Measurements from ENCODE around the gene DOCK3.
"Not testable (repeated sequence)": the region's sequence is repeated elsewhere in the genome, so short reads cannot be mapped to it uniquely, and the experiment has no call there.

Gene DOCK3

DNA sequence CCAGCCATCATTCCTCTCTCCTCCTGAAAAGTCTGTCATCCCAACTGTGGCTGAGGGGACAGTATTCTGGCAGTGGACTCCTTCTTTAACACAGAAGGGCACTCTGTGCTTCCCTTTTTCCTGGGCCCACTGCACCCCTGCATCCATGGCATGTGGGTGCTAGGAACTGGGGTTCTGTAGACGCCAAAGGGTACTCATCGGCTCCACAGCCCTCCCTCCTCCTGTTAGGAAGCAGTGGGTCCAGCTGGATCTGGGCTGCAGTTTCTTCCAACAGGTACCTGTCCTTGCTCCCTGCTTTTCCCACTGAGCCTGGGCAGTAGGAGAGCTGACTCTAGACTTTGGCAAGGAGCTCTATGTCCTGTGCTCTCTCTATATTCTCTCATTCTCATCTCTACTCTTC lies 704.0 kb downstream of the DOCK3 start:
- FAIRE-seq: no peak

- FAIRE-seq: no peak
Observed at GRCh38 chr3:51379301-51379700, 704.6 kb downstream of the DOCK3 start.

DNA sequence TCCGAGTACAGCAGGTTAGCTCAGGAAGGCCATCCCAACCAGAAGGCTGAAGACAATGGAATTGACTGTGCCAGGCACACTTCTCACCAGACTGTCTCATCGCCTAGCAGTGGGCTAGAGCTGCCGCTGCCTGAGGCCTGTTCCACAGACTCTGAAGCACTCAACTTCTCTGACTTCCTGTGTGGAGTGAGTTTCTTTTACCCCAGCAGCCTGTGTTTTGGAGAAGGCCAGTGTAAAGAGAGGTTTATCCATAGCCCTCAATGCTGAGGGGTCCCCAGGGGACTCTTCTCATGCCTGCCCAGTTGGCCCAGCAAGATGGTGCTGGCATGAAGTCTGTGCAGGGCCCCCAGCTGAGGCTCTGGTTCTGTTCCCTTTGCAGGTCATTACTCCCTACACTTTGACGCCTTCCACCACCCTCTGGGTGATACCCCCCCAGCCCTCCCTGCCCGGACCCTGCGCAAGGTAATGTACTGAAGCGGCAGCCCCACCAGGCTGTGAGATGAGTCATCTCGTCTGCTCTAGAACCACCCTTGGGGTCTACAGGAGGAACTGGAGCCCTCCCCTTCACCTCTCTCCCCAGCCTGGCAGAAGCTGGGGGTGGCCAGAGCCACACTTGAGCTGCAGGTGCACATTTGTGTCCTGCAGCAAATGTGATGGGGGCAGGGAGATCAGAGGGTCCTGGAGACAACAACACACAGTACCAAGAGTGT lies 705.2 kb downstream of the DOCK3 start:
- no peak for FAIRE-seq

- no peak for FAIRE-seq
Observed at GRCh38 chr3:51380601-51381332, 706.0 kb downstream of the DOCK3 start.

DNA sequence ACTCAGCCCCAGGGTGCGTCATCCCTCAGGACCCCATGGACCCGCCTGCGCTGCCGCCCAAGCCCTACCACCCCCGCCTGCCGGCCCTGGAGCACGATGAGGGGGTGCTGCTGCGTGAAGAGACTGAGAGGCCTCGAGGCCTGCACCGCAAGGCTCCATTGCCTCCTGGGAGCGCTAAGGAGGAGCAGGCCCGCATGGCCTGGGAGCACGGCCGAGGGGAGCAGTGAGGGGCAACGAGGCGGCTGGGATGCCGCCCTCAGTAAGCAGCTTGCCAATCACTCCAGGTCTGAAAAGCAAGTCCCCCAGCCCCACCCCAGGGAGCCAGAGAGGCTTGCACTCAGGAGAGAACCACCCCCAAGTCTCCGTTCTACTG lies 706.6 kb downstream of the DOCK3 start:
- FAIRE-seq: no peak

DNA sequence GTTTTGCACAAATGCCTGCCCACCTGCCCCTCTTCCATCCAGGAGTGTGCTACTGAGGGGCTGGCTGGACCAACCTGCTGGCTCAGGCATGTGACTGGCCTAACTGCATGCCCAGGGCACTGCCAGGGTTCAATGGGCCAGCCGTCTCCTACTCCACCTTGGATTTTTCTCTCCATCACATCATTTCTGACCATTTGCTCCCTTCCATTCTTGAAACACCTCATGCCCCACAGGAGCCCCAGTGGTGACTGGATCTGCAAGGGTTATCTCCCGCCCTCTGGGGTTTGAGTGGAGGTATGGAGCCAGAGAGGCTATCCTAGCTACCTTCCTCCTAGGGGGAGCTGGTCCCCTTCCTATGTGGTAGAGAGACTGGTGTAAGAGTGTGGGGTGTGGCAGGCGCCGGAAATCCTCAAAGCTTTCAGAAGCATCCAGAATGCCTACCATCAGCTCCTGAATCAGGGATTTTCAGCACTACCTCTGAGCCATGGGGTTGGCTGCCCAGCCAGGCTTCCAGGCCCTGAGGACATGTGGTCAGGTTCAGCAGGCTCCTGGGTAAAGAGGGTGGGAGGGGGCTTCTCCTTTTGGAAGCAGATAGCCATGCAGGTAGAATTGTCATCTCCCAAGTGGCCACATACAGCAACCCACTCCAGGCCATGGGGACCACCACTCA lies 707.5 kb downstream of the DOCK3 start:
- FAIRE-seq: no peak

DNA sequence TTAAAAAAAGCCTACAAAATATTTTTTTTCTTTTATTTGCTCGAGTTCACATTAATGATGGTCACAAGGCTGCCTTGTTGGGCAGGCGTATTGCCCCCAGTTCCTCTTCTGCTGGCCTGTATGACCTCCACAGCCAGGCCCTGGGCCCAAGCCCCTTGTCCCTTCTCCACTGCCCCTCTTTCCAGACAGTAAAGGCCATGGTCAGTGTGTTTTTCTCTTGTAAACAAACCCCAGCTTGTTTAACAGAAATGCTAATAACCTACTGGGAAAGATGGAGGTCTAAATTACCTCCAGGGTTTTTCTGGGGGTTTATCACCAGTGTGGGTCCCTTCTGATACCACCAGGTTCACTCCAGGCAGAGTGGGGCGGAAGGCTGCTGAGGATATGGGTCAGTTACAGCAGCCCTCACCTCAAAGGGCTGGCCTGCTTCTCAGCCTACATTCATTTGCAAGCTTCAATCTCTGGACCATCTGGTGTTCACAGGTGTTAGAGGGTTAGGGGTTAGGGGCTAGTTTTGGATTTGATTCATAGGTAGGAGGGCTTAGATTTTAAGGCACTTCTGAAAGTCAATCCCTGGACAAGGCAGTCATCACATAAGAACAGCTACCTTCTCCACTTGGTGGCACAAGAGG lies 708.3 kb downstream of the DOCK3 start:
- FAIRE-seq: no peak

- FAIRE-seq: no peak
Observed at GRCh38 chr3:51384055-51384725, 709.5 kb downstream of the DOCK3 start.

DNA sequence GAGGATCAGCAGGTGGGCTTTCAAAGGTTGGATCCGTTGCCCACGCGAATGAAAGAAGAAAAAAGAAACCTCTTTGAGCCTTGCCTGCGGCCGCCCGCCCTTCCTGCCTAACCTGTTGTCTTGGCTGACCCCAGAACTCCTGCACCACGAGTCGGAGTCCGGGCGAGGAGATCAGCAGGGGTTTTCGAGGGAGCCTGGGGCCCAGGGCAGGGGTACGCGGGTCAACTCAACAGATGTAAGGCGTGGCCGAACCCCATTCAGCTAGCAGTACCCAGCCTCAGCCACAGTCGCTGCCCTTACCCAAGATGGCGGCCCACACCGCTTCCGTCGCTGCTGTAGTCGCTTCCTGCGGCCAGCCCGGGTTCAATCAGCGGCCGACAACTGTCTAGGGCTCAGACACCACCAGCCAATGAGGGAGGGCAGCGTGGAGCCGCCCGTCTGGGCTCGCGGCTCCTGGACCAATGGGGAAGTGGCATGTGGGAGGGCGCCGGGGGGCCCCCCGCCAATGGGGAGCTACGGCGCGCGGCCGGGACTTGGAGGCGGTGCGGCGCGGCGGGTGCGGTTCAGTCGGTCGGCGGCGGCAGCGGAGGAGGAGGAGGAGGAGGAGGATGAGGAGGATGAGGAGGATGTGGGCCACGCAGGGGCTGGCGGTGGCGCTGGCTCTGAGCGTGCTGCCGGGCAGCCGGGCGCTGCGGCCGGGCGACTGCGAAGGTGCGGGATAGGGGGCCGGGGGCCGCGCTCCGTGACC lies 710.2 kb downstream of the DOCK3 start, which contains the start of gene MANF:
Gene MANF, plus strand, starts transcription at position 566 of the 748 bp plus-strand sequence. Its CDS starts 52 bp downstream, at position 618.
- peak; percentile 93 for FAIRE-seq

GRCh38 chr3:51385621-51386091 lies 710.9 kb downstream of the DOCK3 start:
- no peak for FAIRE-seq

DNA sequence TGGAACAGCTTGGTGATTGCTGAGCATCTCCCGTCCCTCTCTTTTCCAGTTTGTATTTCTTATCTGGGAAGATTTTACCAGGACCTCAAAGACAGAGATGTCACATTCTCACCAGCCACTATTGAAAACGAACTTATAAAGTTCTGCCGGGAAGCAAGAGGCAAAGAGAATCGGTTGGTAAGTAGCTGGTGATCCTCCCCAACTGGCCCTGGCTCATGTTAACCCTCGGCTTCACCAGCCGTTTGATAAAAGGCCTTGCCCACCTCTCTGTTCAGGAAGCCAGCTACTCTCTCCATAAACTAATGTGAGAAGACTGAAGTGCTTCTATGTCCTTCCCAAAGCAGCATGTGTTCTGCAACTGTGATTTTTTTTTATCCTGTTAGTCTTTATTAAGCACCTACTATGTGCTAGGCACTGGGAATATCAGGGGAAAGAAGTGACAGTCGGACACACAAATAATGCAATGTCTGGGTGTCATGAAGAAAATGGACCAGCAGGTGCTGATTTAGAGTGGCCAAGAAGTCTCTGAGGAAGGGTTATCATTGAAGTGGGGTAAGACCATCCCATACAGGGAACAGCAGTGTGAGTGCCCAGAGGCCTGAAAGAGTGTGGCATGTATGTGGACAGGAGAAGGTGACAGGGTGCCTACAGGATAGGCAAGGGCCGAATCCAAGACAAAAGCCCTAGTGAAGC lies 711.6 kb downstream of the DOCK3 start:
- no peak for FAIRE-seq

DNA sequence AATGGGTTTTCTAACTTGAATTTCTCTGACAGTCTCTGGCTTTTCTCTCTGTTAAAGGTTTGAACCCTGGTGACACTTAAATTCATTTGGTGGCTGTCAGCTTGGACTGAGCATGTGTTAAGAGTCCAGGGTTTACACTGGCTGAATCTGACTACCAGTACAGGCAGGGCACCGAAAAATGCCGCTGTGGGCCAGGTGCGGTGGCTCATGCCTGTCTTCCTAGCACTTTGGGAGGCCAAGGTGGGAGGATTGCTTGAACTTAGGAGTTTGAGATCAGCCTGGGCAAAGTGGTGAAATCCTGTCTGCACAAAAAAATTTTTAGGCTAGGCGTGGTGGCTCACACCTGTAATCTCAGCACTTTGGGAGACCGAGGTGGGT lies 712.1 kb downstream of the DOCK3 start:
- FAIRE-seq: no peak

GRCh38 chr3:51387281-51387680 lies 712.6 kb downstream of the DOCK3 start:
- FAIRE-seq: not testable (repeated sequence)

GRCh38 chr3:51388286-51389029 lies 713.7 kb downstream of the DOCK3 start:
- no peak for FAIRE-seq

DNA sequence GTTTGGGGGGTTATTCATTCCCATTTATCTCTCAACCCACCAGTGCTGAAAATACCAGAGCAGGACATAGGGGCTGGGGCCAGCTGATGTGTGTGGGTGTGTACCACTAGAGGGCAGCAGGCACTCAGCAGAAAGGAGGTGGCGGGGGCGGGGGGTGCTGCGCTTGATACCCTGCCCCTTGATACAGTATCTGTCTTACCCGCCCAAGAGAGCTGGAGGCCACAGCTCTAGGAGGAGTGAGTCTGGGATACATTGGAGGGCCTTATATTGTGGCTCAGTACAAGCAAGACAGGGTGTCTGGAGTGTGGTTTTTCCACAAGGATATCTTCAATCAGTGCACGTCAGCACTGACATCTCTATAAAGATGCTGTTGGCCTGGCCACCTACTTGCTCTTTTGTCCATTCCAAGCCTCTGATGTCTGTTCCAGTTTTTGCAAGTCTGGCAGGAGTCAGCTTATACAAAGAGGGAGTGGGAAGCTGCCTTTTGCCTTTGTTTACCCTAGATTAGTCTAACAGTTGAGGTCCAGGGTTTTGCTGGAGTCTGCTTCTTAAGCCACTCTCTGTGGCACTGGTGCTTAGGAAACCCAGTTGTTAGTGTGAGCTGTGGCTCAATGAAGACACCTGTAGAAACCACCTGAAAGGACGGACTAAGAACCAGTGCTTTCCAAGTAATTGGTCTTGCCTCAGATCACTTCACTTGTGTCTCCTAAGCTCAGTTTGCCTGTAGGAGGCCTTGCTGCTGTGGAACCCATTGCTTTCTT lies 714.9 kb downstream of the DOCK3 start:
- no peak for FAIRE-seq

- no peak for FAIRE-seq
Observed at GRCh38 chr3:51390246-51391074, 715.7 kb downstream of the DOCK3 start.

- FAIRE-seq: no peak
Observed at GRCh38 chr3:51391075-51391565, 716.4 kb downstream of the DOCK3 start, which contains the start of gene RBM15B. Gene RBM15B, plus strand, starts transcription at chr3:51391285. Its CDS starts 115 bp downstream, at chr3:51391400.

GRCh38 chr3:51391566-51392354 lies 717.0 kb downstream of the DOCK3 start:
- FAIRE-seq: no peak

Measured in TTC549 (cell line).